Naive thymus-derived CD4-positive, alpha-beta T cell (primary cell): ENCODE results near the gene GPR149. TPM values are rescaled to one million over a fixed set of nuclear protein-coding genes. Genes with fewer than 3 reads are reported as not detected.

Experiments used
- ATAC-seq: fragments of 150-1000 bp; cut with Tn5 transposase; 2 replicates; pipeline ENCODE4 v1.10.0; 2021; ENCODE audit warnings: mild to moderate bottlenecking, moderate library complexity
- CTCF ChIA-PET: fragments of 350-600 bp; sonication (Branson Sonifier 250); formaldehyde crosslinking; loops from one replicate; lab custom pipeline; 2021; ENCODE audit warnings: antibody characterized with exemption; lab: Charles Lee
- POLR2A ChIA-PET: fragments of 350-600 bp; sonication (Branson Sonifier 250); formaldehyde crosslinking; loops from one replicate; lab custom pipeline; 2021; ENCODE audit warnings: antibody characterized with exemption, inconsistent platforms; lab: Charles Lee
- DNase-seq, 9 donors: peaks; one replicate each; pipeline versions ENCODE4 v3.0.0 to v3.0.0-alpha.2; 2020 to 2022; ENCODE audit warnings: mixed read lengths in 1 of 9
- H3K27ac ChIP-seq: one replicate; pipeline ENCODE4 v1.7.0; 2013; ENCODE audit warnings: mild to moderate bottlenecking, low read depth, low read length, moderate library complexity
- H3K27me3 ChIP-seq, 2 donors: one replicate each; pipeline ENCODE4 v1.7.0; 2013; ENCODE audit warnings: low read length in 2 of 2, mild to moderate bottlenecking in 2 of 2, moderate library complexity in 2 of 2; ENCODE audit not compliant: control insufficient read depth in 2 of 2, insufficient read depth in 2 of 2
- H3K36me3 ChIP-seq, 3 experiments: 1 replicate in 2 of 3; 2 replicates in 1 of 3; pipeline ENCODE4 v1.7.0; 2013; ENCODE audit warnings: low read length in 3 of 3, mild to moderate bottlenecking in 3 of 3, moderate library complexity in 1 of 3; ENCODE audit not compliant: insufficient read depth in 3 of 3, control insufficient read depth in 2 of 3
- H3K4me1 ChIP-seq, 2 donors: one replicate each; pipeline ENCODE4 v1.7.0; 2013; ENCODE audit warnings: low read length in 2 of 2, mild to moderate bottlenecking in 2 of 2, moderate library complexity in 1 of 2; ENCODE audit not compliant: control insufficient read depth in 2 of 2, insufficient read depth in 2 of 2
- H3K4me3 ChIP-seq: 2 replicates; pipeline ENCODE4 v1.7.0; 2013; ENCODE audit warnings: mild to moderate bottlenecking, low read length
- H3K9me3 ChIP-seq, 3 experiments: 1 replicate in 2 of 3; 2 replicates in 1 of 3; pipeline ENCODE4 v1.7.0; 2013; ENCODE audit warnings: low read length in 3 of 3; ENCODE audit not compliant: control insufficient read depth in 2 of 3
- H3K27ac Mint-ChIP-seq, 9 donors: one replicate each; pipeline ENCODE4 v1.8.0; 2020 to 2022; ENCODE audit warnings: mixed read lengths in 9 of 9, mild to moderate bottlenecking in 8 of 9, moderate library complexity in 5 of 9, inconsistent platforms in 2 of 9
- H3K27me3 Mint-ChIP-seq, 5 donors: one replicate each; pipeline ENCODE4 v1.8.0; 2021 to 2022; ENCODE audit warnings: mixed read lengths in 5 of 5, mild to moderate bottlenecking in 1 of 5
- H3K36me3 Mint-ChIP-seq, 5 donors: one replicate each; pipeline ENCODE4 v1.8.0; 2020 to 2022; ENCODE audit warnings: mixed read lengths in 5 of 5, mild to moderate bottlenecking in 3 of 5, inconsistent platforms in 1 of 5
- H3K4me1 Mint-ChIP-seq, 7 donors: one replicate each; pipeline ENCODE4 v1.8.0; 2020 to 2022; ENCODE audit warnings: mixed read lengths in 7 of 7, mild to moderate bottlenecking in 3 of 7, inconsistent platforms in 1 of 7
- H3K4me3 Mint-ChIP-seq, 10 donors: one replicate each; pipeline ENCODE4 v1.8.0; 2020 to 2022; ENCODE audit warnings: mild to moderate bottlenecking in 10 of 10, mixed read lengths in 10 of 10, moderate library complexity in 6 of 10, inconsistent platforms in 2 of 10
- H3K9me3 Mint-ChIP-seq, 11 donors: one replicate each; pipeline ENCODE4 v1.8.0; 2020 to 2022; ENCODE audit warnings: mixed read lengths in 11 of 11, mild to moderate bottlenecking in 4 of 11, inconsistent platforms in 1 of 11, moderate library complexity in 1 of 11
- intact Hi-C, 2 donors: fragments of 100-400 bp; cut with micrococcal nuclease; formaldehyde crosslinking; loops; one replicate each; pipeline ENCODE4 v1.15.1; 2023
- polyA plus RNA-seq, 2 donors: library from polyadenylated mRNA; unstranded; fragments of 300-500 nt; fragmentation: Illumina TruSeq; gene quantifications; one replicate each; pipeline ENCODE4 v1.2.3, GENCODE V29; 2021
- total RNA-seq, 6 experiments: library from RNA in 5 of 6; stranded (reverse) in 5 of 6; gene quantifications; 1 replicate in 5 of 6; 2 replicates in 1 of 6; pipeline ENCODE4 v1.2.3 and lab custom pipeline; 2021 to 2026

GPR149 gene
- total and polyA plus RNA-seq, 7 experiments from 2014 or later: not detected

DNA sequence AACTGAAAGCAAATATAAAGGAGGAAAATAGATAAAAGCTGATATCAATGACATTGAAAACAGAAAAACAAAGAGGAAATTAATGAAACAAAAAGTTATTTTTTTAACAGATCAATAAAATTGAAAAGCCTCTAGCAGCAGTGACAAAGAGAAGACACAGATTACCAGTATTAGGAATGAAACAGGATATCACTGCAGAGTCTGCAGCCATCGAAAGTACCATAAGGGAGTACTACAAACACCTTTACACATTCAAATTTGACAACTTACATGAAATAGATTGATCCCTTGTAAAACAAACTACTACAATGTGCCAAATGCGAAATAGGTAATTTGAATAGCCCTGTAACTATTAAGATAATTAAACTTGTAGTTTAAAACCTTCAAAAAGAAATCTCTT lies 80.8 kb downstream of the GPR149 start:
- Mint-ChIP-seq H3K9me3 (no peaks in the 10 kb centered on the region), H3K27me3 (peaks cover 18 to 52% (median 47%) of the 10 kb centered on the region in 5 donors), H3K4me3 (no peak overlapping the region), H3K27ac (no peak overlapping the region), H3K36me3 (no peaks in the 10 kb centered on the region), H3K4me1 (no peaks in the 10 kb centered on the region)
- ChIA-PET POLR2A (no interaction called here), CTCF (no interaction called here)
- Histone ChIP-seq H3K9me3 (no peaks in the 10 kb centered on the region), H3K27me3 (peaks cover 0 to 4% of the 10 kb centered on the region in 2 donors), H3K27ac (no peak overlapping the region), H3K36me3 (no peaks in the 10 kb centered on the region), H3K4me3 (no peak overlapping the region), H3K4me1 (no peaks in the 10 kb centered on the region)
- DNase-seq (no peak), ATAC-seq (no peak)
- intact Hi-C loops: no loop called here

DNA sequence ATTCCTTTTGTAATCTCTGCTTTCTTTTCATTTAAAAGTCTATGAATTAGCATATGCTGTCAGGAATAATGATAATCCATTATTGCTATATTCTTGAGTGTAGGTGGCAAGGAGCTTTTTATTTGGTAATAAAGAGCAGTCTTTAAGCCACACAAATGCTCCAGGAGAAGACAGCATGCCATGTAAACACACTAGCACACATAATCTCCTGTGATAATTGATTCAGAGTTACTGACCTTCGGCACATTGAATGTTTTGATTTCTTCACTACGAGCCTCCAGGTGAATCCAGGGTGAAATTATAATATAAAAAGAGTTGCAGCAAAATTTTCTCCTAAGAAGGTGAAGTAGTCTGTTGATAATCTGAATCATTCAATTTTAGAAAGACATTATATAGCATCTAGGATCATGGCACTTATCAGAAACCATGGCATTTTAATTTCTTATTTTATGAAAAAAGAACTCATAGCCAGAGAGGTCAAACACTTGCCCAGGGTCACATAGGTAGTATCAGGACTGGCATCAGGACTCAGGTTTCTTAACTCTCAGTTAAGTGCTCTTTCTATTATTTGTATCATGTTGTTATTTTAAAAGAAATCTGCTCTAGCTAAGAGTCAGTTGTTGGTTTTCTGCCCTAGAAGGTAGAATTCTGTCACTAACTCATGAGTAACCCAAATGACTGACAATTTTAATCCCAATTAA lies 84.4 kb downstream of the GPR149 start:
- no peak overlapping the region for H3K27ac Mint-ChIP-seq
- H3K4me3 ChIP-seq: no peak overlapping the region
- DNase-seq (no peak), ATAC-seq (no peak)
- H3K36me3 ChIP-seq: no peaks in the 10 kb centered on the region
- no peaks in the 10 kb centered on the region for H3K4me1 Mint-ChIP-seq
- peaks cover 12 to 41% (median 36%) of the 10 kb centered on the region in 5 donors for H3K27me3 Mint-ChIP-seq
- H3K4me1 ChIP-seq: no peaks in the 10 kb centered on the region
- ChIA-PET CTCF (no interaction called here), POLR2A (no interaction called here)
- H3K27ac ChIP-seq: no peak overlapping the region
- H3K9me3 ChIP-seq: no peaks in the 10 kb centered on the region
- no peaks in the 10 kb centered on the region for H3K36me3 Mint-ChIP-seq
- H3K27me3 ChIP-seq: peaks cover 0 to 4% of the 10 kb centered on the region in 2 donors
- no peak overlapping the region for H3K4me3 Mint-ChIP-seq
- intact Hi-C loops: no loop called here
- peaks cover 0 to 1% (median 0%) of the 10 kb centered on the region in 11 donors for H3K9me3 Mint-ChIP-seq

DNA sequence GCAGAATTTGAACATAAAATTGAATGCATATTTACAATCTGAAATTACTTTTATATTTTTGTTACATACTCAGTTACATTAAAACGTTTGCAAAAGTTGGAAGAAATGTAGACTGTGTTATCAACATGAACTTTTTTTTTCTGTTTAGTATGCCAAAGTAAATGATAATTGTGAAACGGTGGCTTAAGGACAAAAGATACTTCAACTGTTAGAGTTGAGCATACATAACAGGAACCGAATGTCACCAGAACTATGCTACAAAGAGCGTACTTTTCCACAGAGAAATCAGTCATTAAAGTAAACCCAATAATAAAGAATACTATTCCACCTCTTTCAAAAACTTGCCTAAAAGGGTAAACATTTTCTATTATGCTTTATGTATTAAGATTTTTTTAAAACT lies 91.4 kb downstream of the GPR149 start:
- Histone ChIP-seq H3K4me1 (no peaks in the 10 kb centered on the region), H3K4me3 (no peak overlapping the region), H3K27ac (no peak overlapping the region), H3K36me3 (no peaks in the 10 kb centered on the region), H3K27me3 (no peaks in the 10 kb centered on the region), H3K9me3 (no peaks in the 10 kb centered on the region)
- ChIA-PET CTCF (no interaction called here), POLR2A (no interaction called here)
- H3K4me3 Mint-ChIP-seq: no peak overlapping the region
- H3K4me1 Mint-ChIP-seq: no peaks in the 10 kb centered on the region
- H3K27me3 Mint-ChIP-seq: peaks cover 5 to 33% (median 16%) of the 10 kb centered on the region in 5 donors
- peaks cover 0 to 3% (median 0%) of the 10 kb centered on the region in 5 donors for H3K36me3 Mint-ChIP-seq
- H3K9me3 Mint-ChIP-seq: peaks cover 0 to 1% (median 0%) of the 10 kb centered on the region in 11 donors
- DNase-seq: no peak
- H3K27ac Mint-ChIP-seq: no peak overlapping the region
- intact Hi-C loops: loop anchor here in 1 of 2 donors (10.0 kb wide), 1 partner anchor 986 kb away; no protein-coding TSS in a partner anchor
- ATAC-seq: no peak

DNA sequence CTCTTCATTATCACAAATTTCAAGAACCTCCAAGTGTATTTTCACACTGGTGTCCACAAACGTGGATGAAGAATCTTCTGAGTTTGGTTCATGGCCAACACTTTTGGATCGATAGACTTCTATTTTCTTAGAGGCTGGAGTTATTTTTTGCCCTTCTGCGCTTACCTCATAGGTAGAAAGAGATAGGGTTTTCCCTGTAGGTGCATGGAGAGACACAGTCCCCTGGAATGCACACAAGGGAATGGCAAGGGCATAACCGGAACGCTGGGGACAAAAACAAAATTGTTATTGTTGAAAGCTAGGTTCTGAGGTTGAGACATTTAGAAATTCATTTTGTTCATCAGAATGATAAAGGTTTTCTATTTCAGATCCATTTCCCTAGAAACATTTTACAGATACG lies 92.0 kb downstream of the GPR149 start:
- CTCF ChIA-PET: no interaction called here

DNA sequence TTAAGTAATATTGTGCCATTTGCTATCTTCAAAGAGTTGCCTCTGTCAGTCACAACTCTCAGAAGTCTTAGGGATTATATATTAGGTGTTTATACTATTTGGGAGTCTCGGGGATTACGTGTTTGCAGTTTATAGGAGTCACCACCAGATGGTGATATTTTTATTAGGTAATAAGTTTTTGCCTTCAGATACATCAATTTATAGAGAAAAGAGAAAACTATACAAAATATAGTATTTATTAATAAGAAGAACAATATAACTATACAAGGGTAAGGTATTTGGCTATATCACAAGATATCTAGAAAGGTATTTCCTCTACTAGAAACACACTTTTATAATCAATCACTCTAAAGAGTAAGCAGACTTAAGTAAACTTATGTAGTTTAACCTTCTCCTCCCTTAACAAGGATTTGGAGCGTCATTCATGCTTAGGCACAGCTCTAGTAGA lies 95.0 kb downstream of the GPR149 start:
- Histone ChIP-seq H3K9me3 (no peaks in the 10 kb centered on the region), H3K27me3 (no peaks in the 10 kb centered on the region), H3K27ac (no peak overlapping the region), H3K4me3 (no peak overlapping the region), H3K36me3 (no peaks in the 10 kb centered on the region), H3K4me1 (no peaks in the 10 kb centered on the region)
- H3K9me3 Mint-ChIP-seq: no peaks in the 10 kb centered on the region
- POLR2A ChIA-PET: no interaction called here
- no peak overlapping the region for H3K4me3 Mint-ChIP-seq
- CTCF ChIA-PET: interaction anchor here (0.7 kb wide), 1 partner anchor 1369 kb away, joined by 4 read pairs; no protein-coding TSS in a partner anchor
- peaks cover 6 to 41% (median 7%) of the 10 kb centered on the region in 5 donors for H3K27me3 Mint-ChIP-seq
- peak in 5 of 9 donors; percentile 22 to 35 (median 26) for DNase-seq
- intact Hi-C loops: loop anchor here (1.0 to 10.0 kb wide), 3 partner anchors 990 to 1525 kb away; no protein-coding TSS in a partner anchor
- peaks cover 0 to 3% (median 0%) of the 10 kb centered on the region in 5 donors for H3K36me3 Mint-ChIP-seq
- H3K27ac Mint-ChIP-seq: no peak overlapping the region
- peak; percentile 70 for ATAC-seq
- H3K4me1 Mint-ChIP-seq: no peaks in the 10 kb centered on the region

More for the DNA sequence above, 92.0 kb downstream of the GPR149 start:
- H3K36me3 ChIP-seq: no peaks in the 10 kb centered on the region
- intact Hi-C loops: loop anchor here in 1 of 2 donors (10.0 kb wide), 1 partner anchor 987 kb away; no protein-coding TSS in a partner anchor
- H3K4me3 ChIP-seq: no peak overlapping the region
- no peaks in the 10 kb centered on the region for H3K27me3 ChIP-seq
- no peaks in the 10 kb centered on the region for H3K4me1 ChIP-seq
- Mint-ChIP-seq H3K4me3 (no peak overlapping the region), H3K36me3 (peaks cover 0 to 3% (median 0%) of the 10 kb centered on the region in 5 donors), H3K9me3 (no peaks in the 10 kb centered on the region), H3K27me3 (peaks cover 5 to 37% (median 15%) of the 10 kb centered on the region in 5 donors), H3K4me1 (no peaks in the 10 kb centered on the region), H3K27ac (no peak overlapping the region)
- POLR2A ChIA-PET: no interaction called here
- no peak overlapping the region for H3K27ac ChIP-seq
- H3K9me3 ChIP-seq: no peaks in the 10 kb centered on the region
- DNase-seq: no peak
- no peak for ATAC-seq

DNA sequence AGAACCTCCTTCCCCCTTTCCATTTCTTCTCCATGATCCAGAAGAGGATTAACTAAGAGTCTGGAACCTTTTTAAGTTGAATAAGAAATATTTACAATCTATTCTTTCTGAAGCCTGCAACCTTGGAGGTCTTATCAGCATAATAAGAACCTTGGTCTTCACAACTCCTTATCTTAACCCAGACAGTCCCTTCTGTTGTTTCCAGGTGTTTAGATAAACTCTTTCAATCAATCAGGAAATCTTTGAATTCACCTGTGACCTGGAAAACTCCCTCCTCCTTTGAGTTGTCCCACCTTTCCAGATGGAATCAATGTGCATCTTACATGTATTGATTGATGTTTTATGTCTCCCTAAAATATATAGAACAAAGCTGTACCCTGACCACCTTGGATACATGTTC lies 102.1 kb downstream of the GPR149 start:
- intact Hi-C loops: loop anchor here (10.0 kb wide), 2 partner anchors 703 to 1477 kb away; partner anchors contain the start of gene C3orf33 (in 1 of the 2)
- no peak for ATAC-seq

More for the DNA sequence above, 102.1 kb downstream of the GPR149 start:
- no peak overlapping the region for H3K27ac Mint-ChIP-seq
- H3K4me3 Mint-ChIP-seq: no peak overlapping the region
- peaks cover 2 to 23% (median 11%) of the 10 kb centered on the region in 7 donors for H3K4me1 Mint-ChIP-seq
- CTCF ChIA-PET: no interaction called here
- peaks cover 0 to 10% (median 5%) of the 10 kb centered on the region in 5 donors for H3K36me3 Mint-ChIP-seq
- Histone ChIP-seq H3K4me1 (peaks cover 7 to 8% of the 10 kb centered on the region in 2 donors), H3K27ac (no peak overlapping the region), H3K4me3 (no peak overlapping the region), H3K9me3 (no peaks in the 10 kb centered on the region), H3K27me3 (no peaks in the 10 kb centered on the region), H3K36me3 (no peaks in the 10 kb centered on the region)
- no peak for DNase-seq
- POLR2A ChIA-PET: no interaction called here
- peaks cover 0 to 2% (median 0%) of the 10 kb centered on the region in 11 donors for H3K9me3 Mint-ChIP-seq
- peaks cover 0 to 18% (median 3%) of the 10 kb centered on the region in 5 donors for H3K27me3 Mint-ChIP-seq
